Stomach (tissue), 9 donors: Measurements from ENCODE around the gene SLAIN2. TPM values are rescaled to one million over a fixed set of nuclear protein-coding genes. Genes with fewer than 3 reads are reported as not detected.

Experiments used
- DNase-seq, 2 donors: peaks; one replicate each; pipeline versions ENCODE4 v3.0.0 to v3.0.0-alpha.2; 2013 to 2019
- H3K27ac ChIP-seq, 5 donors: fragments of 200-600 bp in 4 of 5; sonication (generic) in 4 of 5; one replicate each; pipeline ENCODE4 v1.5.1; 2013 to 2019; ENCODE audit warnings: mild to moderate bottlenecking in 1 of 5, moderate library complexity in 1 of 5
- H3K27me3 ChIP-seq, 3 donors: fragments of 200-600 bp; sonication (generic); one replicate each; pipeline ENCODE4 v1.5.1; 2017 to 2019; ENCODE audit warnings: mixed run types in 1 of 3
- H3K36me3 ChIP-seq, 4 donors: fragments of 200-600 bp; sonication (generic); 1 replicate in 3 of 4; 2 replicates in 1 of 4; pipeline ENCODE4 v1.5.1; 2016 to 2019
- H3K4me1 ChIP-seq, 4 donors: fragments of 200-600 bp; sonication (generic); one replicate each; pipeline ENCODE4 v1.5.1; 2016 to 2019
- H3K4me3 ChIP-seq, 4 donors: fragments of 200-600 bp; sonication (generic) in 3 of 4; one replicate each; pipeline ENCODE4 v1.5.1; 2016 to 2019; ENCODE audit warnings: mild to moderate bottlenecking in 1 of 4
- H3K9me3 ChIP-seq, 4 donors: fragments of 200-600 bp; sonication (generic); one replicate each; pipeline ENCODE4 v1.5.1; 2016 to 2019
- CTCF ChIP-seq, 7 experiments: fragments of 450-650 bp in 4 of 7; fragments of 200-600 bp in 3 of 7; sonication (generic) in 3 of 7; IDR thresholded peaks; one replicate each; pipeline ENCODE4 v1.5.1; 2016 to 2019; ENCODE audit warnings: antibody characterized with exemption in 7 of 7, control low read depth in 2 of 7, mild to moderate bottlenecking in 1 of 7
- EP300 ChIP-seq: sonication (generic); formaldehyde crosslinking; IDR thresholded peaks from one replicate; pipeline ENCODE4 v1.6.1; 2017; ENCODE audit warnings: antibody characterized with exemption
- POLR2A ChIP-seq, 4 donors: fragments of 450-650 bp; IDR thresholded peaks; one replicate each; pipeline ENCODE4 v1.6.1; 2016; ENCODE audit warnings: antibody characterized with exemption in 4 of 4, control low read depth in 2 of 4, mild to moderate bottlenecking in 1 of 4, moderate library complexity in 1 of 4
- POLR2AphosphoS5 ChIP-seq, 3 donors: sonication (generic); formaldehyde crosslinking; IDR thresholded peaks; one replicate each; pipeline ENCODE4 v1.6.1; 2016; ENCODE audit warnings: antibody characterized with exemption in 3 of 3
- WGBS, 5 donors: extraction: QIAGEN DNeasy Blood & Tissue Kit in 3 of 5; methylation state at CpG; one replicate each; pipeline versions ENCODE4 v1.1.5 to v1.1.7; 2013 to 2018; 5-methylcytosine and 5-hydroxymethylcytosine counted together
- intact Hi-C: fragments of 100-400 bp; cut with DNase I; formaldehyde crosslinking; loops from one replicate; pipeline ENCODE4 v1.15.1; 2023; ENCODE audit warnings: low total_unique reads
- polyA plus RNA-seq, 3 donors: library from polyadenylated mRNA; stranded (reverse); fragments of 200-250 nt; gene quantifications; one replicate each; pipeline ENCODE4 v1.2.3, GENCODE V29; 2013
- total RNA-seq, 5 donors: library from RNA; depleted of rRNA; stranded (reverse); fragments of >200 nt; gene quantifications; one replicate each; pipeline versions ENCODE4 v1.1.0 to v1.2.3, GENCODE V29; 2014 to 2016
- donor health status: healthy with polysubstance abuse.
- donor health status: Bipolar disorder and iron deficiency.
- donor health status: healthy.

Gene SLAIN2
- total and polyA plus RNA-seq, 8 donors, result 16.7 to 274 (median 34.9) TPM

GRCh38 chr4:48410812-48411211, 69.5 kb downstream of the SLAIN2 start:
- no peaks in the 10 kb centered on the region for H3K27me3 ChIP-seq
- no peak overlapping the region for H3K27ac ChIP-seq
- intact Hi-C loops, result no loop called here
- no peaks in the 10 kb centered on the region for H3K9me3 ChIP-seq
- TF ChIP-seq EP300 (no peak), POLR2AphosphoS5 (IDR thresholded peaks at IDR 0.05) (no peak), POLR2A (IDR thresholded peaks at IDR 0.05) (no peak), CTCF (IDR thresholded peaks at IDR 0.05) (no peak)
- peaks cover 0 to 31% (median 20%) of the 10 kb centered on the region in 4 donors for H3K36me3 ChIP-seq
- no peak overlapping the region for H3K4me3 ChIP-seq
- no peak for DNase-seq
- 81 to 92% (median 87%) methylated on average over 7 of the region's 7 CpGs for WGBS, 5 donors
- H3K4me1 ChIP-seq, result peaks cover 0 to under 1% (median 0%) of the 10 kb centered on the region in 4 donors

- H3K27ac ChIP-seq, result no peak overlapping the region
- no peak for DNase-seq
- no peak for TF ChIP-seq POLR2A (IDR thresholded peaks at IDR 0.05)
- no peak for TF ChIP-seq CTCF (IDR thresholded peaks at IDR 0.05)
- no peak for TF ChIP-seq EP300
- TF ChIP-seq POLR2AphosphoS5 (IDR thresholded peaks at IDR 0.05), result no peak
- H3K36me3 ChIP-seq, result peaks cover 13 to 48% (median 45%) of the 10 kb centered on the region in 4 donors
- H3K4me1 ChIP-seq, result no peaks in the 10 kb centered on the region
- no peaks in the 10 kb centered on the region for H3K9me3 ChIP-seq
- no peaks in the 10 kb centered on the region for H3K27me3 ChIP-seq
- WGBS, 5 donors, result 93 to 97% (median 95%) methylated on average over 6 of the region's 6 CpGs
- intact Hi-C loops, result no loop called here
- no peak overlapping the region for H3K4me3 ChIP-seq
Observed at GRCh38 chr4:48420144-48420543, 78.8 kb downstream of the SLAIN2 start.

- no peak for DNase-seq
- no peak overlapping the region for H3K27ac ChIP-seq
- no peaks in the 10 kb centered on the region for H3K4me1 ChIP-seq
- H3K27me3 ChIP-seq, result no peaks in the 10 kb centered on the region
- no peak overlapping the region for H3K4me3 ChIP-seq
- WGBS, 5 donors, result 95 to 99% (median 98%) methylated on average over 2 of the region's 2 CpGs
- no peaks in the 10 kb centered on the region for H3K9me3 ChIP-seq
- intact Hi-C loops, result no loop called here
- TF ChIP-seq EP300, result no peak
- no peak for TF ChIP-seq POLR2A (IDR thresholded peaks at IDR 0.05)
- no peak for TF ChIP-seq POLR2AphosphoS5 (IDR thresholded peaks at IDR 0.05)
- no peak for TF ChIP-seq CTCF (IDR thresholded peaks at IDR 0.05)
- peaks cover 13 to 48% (median 45%) of the 10 kb centered on the region in 4 donors for H3K36me3 ChIP-seq
Observed at GRCh38 chr4:48421101-48421500, 79.8 kb downstream of the SLAIN2 start.

- Histone ChIP-seq H3K4me1 (peaks cover 0 to 8% (median 3%) of the 10 kb centered on the region in 4 donors), H3K27ac (no peak overlapping the region), H3K9me3 (no peaks in the 10 kb centered on the region), H3K36me3 (peaks cover 0 to 13% (median 6%) of the 10 kb centered on the region in 4 donors), H3K27me3 (no peaks in the 10 kb centered on the region), H3K4me3 (no peak overlapping the region)
- WGBS, 5 donors, result 68 to 83% (median 75%) methylated on average over 2 of the region's 2 CpGs
- DNase-seq, result no peak
- intact Hi-C loops, result no loop called here
- no peak for TF ChIP-seq EP300
- TF ChIP-seq CTCF (IDR thresholded peaks at IDR 0.05), result no peak
- no peak for TF ChIP-seq POLR2A (IDR thresholded peaks at IDR 0.05)
- no peak for TF ChIP-seq POLR2AphosphoS5 (IDR thresholded peaks at IDR 0.05)
Observed at GRCh38 chr4:48428926-48429325, 87.6 kb downstream of the SLAIN2 start.
